GM12873 (cell line): ENCODE data around the gene GPR153.

ENCODE experiments used
- TF ChIP-seq, protein P1 (sequence below): IDR thresholded peaks from 2 replicates; pipeline ENCODE4 v1.5.1; 2012; ENCODE audit warnings: low read depth, mild to moderate bottlenecking, moderate library complexity, low read length, control low read depth; ENCODE audit not compliant: insufficient read depth; ENCODE audit errors: missing control alignments

Gene GPR153

GRCh38 chr1:6260961-6261614, at the start of gene GPR153:
TSS of gene GPR153 (minus strand) at chr1:6261098. CDS start at chr1:6254905, 6,193 bp downstream.
- TF ChIP-seq, protein P1, sequence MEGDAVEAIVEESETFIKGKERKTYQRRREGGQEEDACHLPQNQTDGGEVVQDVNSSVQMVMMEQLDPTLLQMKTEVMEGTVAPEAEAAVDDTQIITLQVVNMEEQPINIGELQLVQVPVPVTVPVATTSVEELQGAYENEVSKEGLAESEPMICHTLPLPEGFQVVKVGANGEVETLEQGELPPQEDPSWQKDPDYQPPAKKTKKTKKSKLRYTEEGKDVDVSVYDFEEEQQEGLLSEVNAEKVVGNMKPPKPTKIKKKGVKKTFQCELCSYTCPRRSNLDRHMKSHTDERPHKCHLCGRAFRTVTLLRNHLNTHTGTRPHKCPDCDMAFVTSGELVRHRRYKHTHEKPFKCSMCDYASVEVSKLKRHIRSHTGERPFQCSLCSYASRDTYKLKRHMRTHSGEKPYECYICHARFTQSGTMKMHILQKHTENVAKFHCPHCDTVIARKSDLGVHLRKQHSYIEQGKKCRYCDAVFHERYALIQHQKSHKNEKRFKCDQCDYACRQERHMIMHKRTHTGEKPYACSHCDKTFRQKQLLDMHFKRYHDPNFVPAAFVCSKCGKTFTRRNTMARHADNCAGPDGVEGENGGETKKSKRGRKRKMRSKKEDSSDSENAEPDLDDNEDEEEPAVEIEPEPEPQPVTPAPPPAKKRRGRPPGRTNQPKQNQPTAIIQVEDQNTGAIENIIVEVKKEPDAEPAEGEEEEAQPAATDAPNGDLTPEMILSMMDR: no peak

- TF ChIP-seq, protein P1: no peak
Measured at GRCh38 chr1:6310116-6310848, 49.4 kb upstream of the GPR153 start.

GRCh38 chr1:6309564-6309963, 48.7 kb upstream of the GPR153 start:
- TF ChIP-seq, protein P1: no peak

GRCh38 chr1:6308449-6308848, 47.6 kb upstream of the GPR153 start:
- TF ChIP-seq, protein P1: no peak

- TF ChIP-seq, protein P1: no peak
Measured at GRCh38 chr1:6307099-6307498, 46.2 kb upstream of the GPR153 start.

- TF ChIP-seq, protein P1: no peak
Measured at GRCh38 chr1:6303397-6304012, 42.6 kb upstream of the GPR153 start.

GRCh38 chr1:6302568-6302967, 41.7 kb upstream of the GPR153 start:
- TF ChIP-seq, protein P1: no peak
